Fibroblast of the aortic adventitia (primary cell): ENCODE measurements around the gene XYLB. TPM values are rescaled to one million over a fixed set of nuclear protein-coding genes. Genes with fewer than 3 reads are reported as not detected.
A peak's percentile ranks its signal among the peaks of the same experiment; 100 is the strongest.
"Not testable (repeated sequence)": the region's sequence is repeated elsewhere in the genome, so short reads cannot be mapped to it uniquely, and the experiment has no call there.

ENCODE experiments used
- DNase-seq: peaks from one replicate; pipeline ENCODE4 v3.0.0-alpha.2; 2010; ENCODE audit warnings: low read depth
- H3K4me3 ChIP-seq: 2 replicates; pipeline ENCODE4 v1.5.1; 2011; ENCODE audit warnings: low read depth, mild to moderate bottlenecking, control low read depth, low read length, moderate library complexity
- CTCF ChIP-seq: IDR thresholded peaks from 2 replicates; pipeline ENCODE4 v1.5.1; 2011; ENCODE audit warnings: mild to moderate bottlenecking, low read length, control low read depth, inconsistent platforms; ENCODE audit not compliant: insufficient read depth
- total RNA-seq: library from RNA; depleted of rRNA; stranded (reverse); fragments of >200 nt; gene quantifications from 2 replicates; pipeline ENCODE4 v1.2.3, GENCODE V29; 2012; ENCODE audit warnings: low replicate concordance

Gene XYLB
- total RNA-seq, result 4.9 and 12.2 TPM in 2 replicates

GRCh38 chr3:38346587-38347410 lies at the start of gene XYLB:
XYLB (plus strand) TSS chr3:38346785; CDS start chr3:38346869, 84 bp downstream.
- peak within 1 kb of the TSS; percentile 88 for H3K4me3 ChIP-seq
- peak; percentile 75 for DNase-seq
- TF ChIP-seq CTCF, result peak; percentile 77

- not testable (repeated sequence) for DNase-seq, H3K4me3 ChIP-seq
Observed at GRCh38 chr3:38297053-38297452, 49.5 kb upstream of the XYLB start.

- no peak for TF ChIP-seq CTCF
- DNase-seq, result no peak
- no peak overlapping the region for H3K4me3 ChIP-seq
Observed at GRCh38 chr3:38297537-38297936, 49.0 kb upstream of the XYLB start.

- peak; percentile 49 for DNase-seq
- peak; percentile 47 for TF ChIP-seq CTCF
- H3K4me3 ChIP-seq, result no peak overlapping the region
Observed at GRCh38 chr3:38297947-38298711, 48.5 kb upstream of the XYLB start.

- TF ChIP-seq CTCF, result no peak
- H3K4me3 ChIP-seq, result no peak overlapping the region
- no peak for DNase-seq
Observed at GRCh38 chr3:38306941-38307340, 39.6 kb upstream of the XYLB start.

- H3K4me3 ChIP-seq, result no peak overlapping the region
- DNase-seq, result no peak
- TF ChIP-seq CTCF, result no peak
Observed at GRCh38 chr3:38307599-38307998, 39.0 kb upstream of the XYLB start.

- TF ChIP-seq CTCF, result no peak
- H3K4me3 ChIP-seq, result no peak overlapping the region
- DNase-seq, result no peak
Observed at GRCh38 chr3:38308456-38308855, 38.1 kb upstream of the XYLB start.
